Astrocyte (in vitro differentiated cells and primary cell): ENCODE data around the gene RTN1. TPM values are rescaled to one million over a fixed set of nuclear protein-coding genes. Genes with fewer than 3 reads are reported as not detected.

Experiments
- DNase-seq: peaks from one replicate; pipeline ENCODE4 v3.0.0-alpha.2; 2010; ENCODE audit warnings: low read depth
- FAIRE-seq: peaks from 2 replicates; lab custom pipeline; 2011; peaks lifted over from hg19 to GRCh38; lab: Jason Lieb, UNC
- H2AFZ ChIP-seq: 2 replicates; pipeline ENCODE4 v1.6.0; 2012; ENCODE audit warnings: low read depth, low read length, inconsistent platforms
- H3K27ac ChIP-seq: 2 replicates; pipeline ENCODE4 v1.5.1; 2011; ENCODE audit warnings: low read depth, low read length, inconsistent platforms
- H3K27me3 ChIP-seq: 2 replicates; pipeline ENCODE4 v1.6.0; 2011; ENCODE audit warnings: low read length, inconsistent platforms; ENCODE audit not compliant: insufficient read depth
- H3K36me3 ChIP-seq: 2 replicates; pipeline ENCODE4 v1.5.1; 2011; ENCODE audit warnings: low read length, inconsistent platforms; ENCODE audit not compliant: insufficient read depth
- H3K4me1 ChIP-seq: 2 replicates; pipeline ENCODE4 v1.5.1; 2011; ENCODE audit warnings: low read length, inconsistent platforms; ENCODE audit not compliant: insufficient read depth
- H3K4me2 ChIP-seq: 2 replicates; pipeline ENCODE4 v1.6.0; 2012; ENCODE audit warnings: low read length, inconsistent platforms
- H3K4me3 ChIP-seq: 2 replicates; pipeline ENCODE4 v1.5.1; 2011; ENCODE audit warnings: low read depth, mild to moderate bottlenecking, low read length, inconsistent platforms; ENCODE audit not compliant: insufficient read depth
- H3K79me2 ChIP-seq: 2 replicates; pipeline ENCODE4 v1.6.0; 2012; ENCODE audit warnings: mild to moderate bottlenecking, low read length, inconsistent platforms; ENCODE audit not compliant: insufficient read depth
- H3K9ac ChIP-seq: 2 replicates; pipeline ENCODE4 v1.6.0; 2012; ENCODE audit warnings: mild to moderate bottlenecking, low read length, inconsistent platforms
- H3K9me3 ChIP-seq: 2 replicates; pipeline ENCODE4 v1.5.1; 2012; ENCODE audit warnings: low read depth, mild to moderate bottlenecking, low read length, inconsistent platforms; ENCODE audit not compliant: insufficient read depth
- H4K20me1 ChIP-seq: 2 replicates; pipeline ENCODE4 v1.6.0; 2012; ENCODE audit warnings: low read length, inconsistent platforms; ENCODE audit not compliant: insufficient read depth
- H3K27ac Mint-ChIP-seq: one replicate; pipeline ENCODE4 v1.8.0; 2021; ENCODE audit warnings: mild to moderate bottlenecking, mixed read lengths; ENCODE audit not compliant: unreplicated experiment
- H3K27me3 Mint-ChIP-seq: one replicate; pipeline ENCODE4 v1.8.0; 2021; ENCODE audit warnings: low read depth, mixed read lengths; ENCODE audit not compliant: unreplicated experiment
- H3K36me3 Mint-ChIP-seq: one replicate; pipeline ENCODE4 v1.8.0; 2021; ENCODE audit warnings: low read depth, mixed read lengths; ENCODE audit not compliant: unreplicated experiment
- H3K4me1 Mint-ChIP-seq: one replicate; pipeline ENCODE4 v1.8.0; 2021; ENCODE audit warnings: low read depth, mixed read lengths; ENCODE audit not compliant: unreplicated experiment
- H3K4me3 Mint-ChIP-seq: one replicate; pipeline ENCODE4 v1.8.0; 2021; ENCODE audit warnings: mild to moderate bottlenecking, moderate library complexity, mixed read lengths; ENCODE audit not compliant: unreplicated experiment
- H3K9me3 Mint-ChIP-seq: one replicate; pipeline ENCODE4 v1.8.0; 2021; ENCODE audit warnings: mild to moderate bottlenecking, mixed read lengths; ENCODE audit not compliant: unreplicated experiment
- CTCF ChIP-seq: IDR thresholded peaks from 2 replicates; pipeline ENCODE4 v1.5.1; 2011; ENCODE audit warnings: low read depth, mild to moderate bottlenecking, inconsistent platforms, low read length, moderate library complexity; ENCODE audit not compliant: insufficient read depth
- EZH2 ChIP-seq: IDR thresholded peaks from 2 replicates; pipeline ENCODE4 v1.6.1; 2012; ENCODE audit warnings: mild to moderate bottlenecking, low read length, inconsistent platforms; ENCODE audit not compliant: insufficient read depth
- total RNA-seq: library from RNA; stranded (reverse); gene quantifications from 2 replicates; pipeline ENCODE4 v1.2.1, GENCODE V29; 2021

The RTN1 gene
- total RNA-seq, 1 donor from 2014 or later = 1.2 TPM

GRCh38 chr14:59695198-59695597 is 175.4 kb downstream of the RTN1 start:
- H3K27me3 ChIP-seq = no peaks in the 10 kb centered on the region
- no peaks in the 10 kb centered on the region for H3K27me3 Mint-ChIP-seq
- H3K9ac ChIP-seq = no peak overlapping the region
- FAIRE-seq = no peak
- no peak for TF ChIP-seq EZH2
- no peak for TF ChIP-seq CTCF
- no peaks in the 10 kb centered on the region for H3K36me3 ChIP-seq
- DNase-seq = no peak
- no peak overlapping the region for H3K27ac Mint-ChIP-seq
- no peak overlapping the region for H3K4me3 ChIP-seq
- no peak overlapping the region for H3K27ac ChIP-seq
- H3K36me3 Mint-ChIP-seq = no peaks in the 10 kb centered on the region
- H3K4me1 Mint-ChIP-seq = no peaks in the 10 kb centered on the region
- peaks cover 5% of the 10 kb centered on the region for H3K4me1 ChIP-seq
- no peaks in the 10 kb centered on the region for H3K79me2 ChIP-seq
- H3K9me3 ChIP-seq = no peaks in the 10 kb centered on the region
- H2AFZ ChIP-seq = no peak overlapping the region
- H4K20me1 ChIP-seq = no peaks in the 10 kb centered on the region
- no peak overlapping the region for H3K4me3 Mint-ChIP-seq
- H3K9me3 Mint-ChIP-seq = no peaks in the 10 kb centered on the region
- H3K4me2 ChIP-seq = no peak overlapping the region

- Mint-ChIP-seq H3K9me3 (peaks cover 4% of the 10 kb centered on the region), H3K27ac (no peak overlapping the region), H3K4me1 (no peaks in the 10 kb centered on the region), H3K4me3 (no peak overlapping the region), H3K27me3 (no peaks in the 10 kb centered on the region), H3K36me3 (no peaks in the 10 kb centered on the region)
- H3K9me3 ChIP-seq = no peaks in the 10 kb centered on the region
- no peak overlapping the region for H3K9ac ChIP-seq
- H3K4me3 ChIP-seq = no peak overlapping the region
- no peak for FAIRE-seq
- H3K4me1 ChIP-seq = no peaks in the 10 kb centered on the region
- H3K27me3 ChIP-seq = no peaks in the 10 kb centered on the region
- TF ChIP-seq EZH2 (no peak), CTCF (no peak)
- no peak overlapping the region for H2AFZ ChIP-seq
- no peaks in the 10 kb centered on the region for H4K20me1 ChIP-seq
- H3K79me2 ChIP-seq = no peaks in the 10 kb centered on the region
- H3K4me2 ChIP-seq = no peak overlapping the region
- H3K27ac ChIP-seq = no peak overlapping the region
- no peaks in the 10 kb centered on the region for H3K36me3 ChIP-seq
- DNase-seq = no peak
Measured at GRCh38 chr14:59691266-59691665, 179.3 kb downstream of the RTN1 start.

GRCh38 chr14:59690426-59690825 is 180.2 kb downstream of the RTN1 start:
- no peak overlapping the region for H3K27ac ChIP-seq
- no peaks in the 10 kb centered on the region for H3K36me3 Mint-ChIP-seq
- H3K9me3 Mint-ChIP-seq = peaks cover 4% of the 10 kb centered on the region
- no peaks in the 10 kb centered on the region for H4K20me1 ChIP-seq
- H3K4me3 ChIP-seq = no peak overlapping the region
- no peak overlapping the region for H3K27ac Mint-ChIP-seq
- no peaks in the 10 kb centered on the region for H3K4me1 Mint-ChIP-seq
- DNase-seq = no peak
- H3K9me3 ChIP-seq = no peaks in the 10 kb centered on the region
- H3K4me1 ChIP-seq = no peaks in the 10 kb centered on the region
- H3K27me3 Mint-ChIP-seq = no peaks in the 10 kb centered on the region
- no peaks in the 10 kb centered on the region for H3K36me3 ChIP-seq
- H3K9ac ChIP-seq = no peak overlapping the region
- no peak overlapping the region for H3K4me2 ChIP-seq
- TF ChIP-seq EZH2 (no peak), CTCF (no peak)
- no peaks in the 10 kb centered on the region for H3K79me2 ChIP-seq
- FAIRE-seq = no peak
- no peaks in the 10 kb centered on the region for H3K27me3 ChIP-seq
- H2AFZ ChIP-seq = no peak overlapping the region
- no peak overlapping the region for H3K4me3 Mint-ChIP-seq
